Fibroblast of lung (primary cell): Measurements from ENCODE around the gene MRNIP.

Experiments
- CTCF ChIP-seq, 2 donors: IDR thresholded peaks in 1 of 2; conservative IDR thresholded peaks in 1 of 2; 1 replicate in 1 of 2; 2 replicates in 1 of 2; pipeline ENCODE4 v1.5.1; 2011 to 2012; ENCODE audit warnings: low read length in 2 of 2, control low read depth in 1 of 2, inconsistent platforms in 1 of 2, low read depth in 1 of 2, mild to moderate bottlenecking in 1 of 2
- EZH2 ChIP-seq: IDR thresholded peaks from 2 replicates; pipeline ENCODE4 v1.5.1; 2012; ENCODE audit warnings: low read length, control low read depth, mild to moderate bottlenecking; ENCODE audit errors: missing control alignments

- TF ChIP-seq CTCF (conservative IDR thresholded peaks at IDR 0.05 in 1 of 2, IDR thresholded peaks at IDR 0.05 in 1 of 2; ENCODE audit: low read depth in 1 of 2, low read length in 2 of 2) (no peak), EZH2 (no peak)
These were observed 65.0 kb downstream of the MRNIP start, which contains the start of gene LTC4S for GRCh38 chr5:179793468-179794139.
